HG02938 (cell line): ENCODE results near the gene OVCH1.
"Not testable (repeated sequence)": the region's sequence is repeated elsewhere in the genome, so short reads cannot be mapped to it uniquely, and the experiment has no call there.

Experiments used
- ATAC-seq: cut with Tn5 transposase; IDR thresholded peaks from one replicate; pipeline ENCODE4 v1.9.1; 2021; ENCODE audit warnings: mild to moderate bottlenecking, moderate library complexity; ENCODE audit not compliant: unreplicated experiment

Gene OVCH1

GRCh38 chr12:29505122-29505521 lies 7.6 kb upstream of the OVCH1 start:
- no peak for ATAC-seq

GRCh38 chr12:29503283-29503682 lies 5.8 kb upstream of the OVCH1 start:
- ATAC-seq, result no peak

- no peak for ATAC-seq
Observed at GRCh38 chr12:29499235-29499634, 1.7 kb upstream of the OVCH1 start.

- no peak for ATAC-seq
Observed at GRCh38 chr12:29492891-29493290, 4.6 kb downstream of the OVCH1 start.

GRCh38 chr12:29486972-29487371 lies 10.5 kb downstream of the OVCH1 start:
- no peak for ATAC-seq

GRCh38 chr12:29463198-29463597 lies 34.3 kb downstream of the OVCH1 start:
- ATAC-seq, result no peak

- ATAC-seq, result no peak
Observed at GRCh38 chr12:29460082-29460481, 37.4 kb downstream of the OVCH1 start.

- ATAC-seq, result no peak
Observed at GRCh38 chr12:29455087-29455486, 42.4 kb downstream of the OVCH1 start.

- no peak for ATAC-seq
Observed at GRCh38 chr12:29451888-29452287, 45.6 kb downstream of the OVCH1 start.

- ATAC-seq, result no peak
Observed at GRCh38 chr12:29448157-29448556, 49.3 kb downstream of the OVCH1 start.

- no peak for ATAC-seq
Observed at GRCh38 chr12:29447285-29447975, 50.1 kb downstream of the OVCH1 start.

GRCh38 chr12:29439506-29439905 lies 58.0 kb downstream of the OVCH1 start:
- no peak for ATAC-seq

GRCh38 chr12:29438752-29439408 lies 58.6 kb downstream of the OVCH1 start:
- no peak for ATAC-seq

GRCh38 chr12:29437575-29437974 lies 59.9 kb downstream of the OVCH1 start:
- ATAC-seq, result no peak

GRCh38 chr12:29436815-29437214 lies 60.7 kb downstream of the OVCH1 start:
- not testable (repeated sequence) for ATAC-seq

GRCh38 chr12:29431513-29431912 lies 66.0 kb downstream of the OVCH1 start:
- ATAC-seq, result no peak

GRCh38 chr12:29430716-29431044 lies 66.8 kb downstream of the OVCH1 start:
- no peak for ATAC-seq

GRCh38 chr12:29429999-29430715 lies 67.3 kb downstream of the OVCH1 start:
- ATAC-seq, result no peak

- ATAC-seq, result peak; percentile 56
Observed at GRCh38 chr12:29428633-29429032, 68.9 kb downstream of the OVCH1 start.

- peak; percentile 98 for ATAC-seq
Observed at GRCh38 chr12:29427964-29428363, 69.5 kb downstream of the OVCH1 start.

GRCh38 chr12:29426498-29426897 lies 71.0 kb downstream of the OVCH1 start:
- ATAC-seq, result no peak

- no peak for ATAC-seq
Observed at GRCh38 chr12:29425722-29426121, 71.8 kb downstream of the OVCH1 start.
